ENCODE results near the gene TBC1D2. TPM values are rescaled to one million over a fixed set of nuclear protein-coding genes. Genes with fewer than 3 reads are reported as not detected.

The TBC1D2 gene
- total and polyA plus RNA-seq, 2 of the 4 experiments (the other 2 are of a cell fraction), result 36.9 to 62.7 TPM

- intact Hi-C loops (cut with micrococcal nuclease) (loop anchor here (2.0 to 10.0 kb wide), 2 partner anchors 143 to 547 kb away; partner anchors contain the start of gene TRIM14), in situ Hi-C loops (cut with MboI; ENCODE audit: low sequenced_read_pairs) (loop anchor here (5.0 kb wide), 3 partner anchors 55 to 340 kb away; partner anchors contain the start of gene TRMO), dilution Hi-C loops (cut with HindIII; ENCODE audit: low sequenced_read_pairs, unreplicated experiment) (no loop called here)
- Histone ChIP-seq H2AFZ (replicated peaks; ENCODE audit: low read length, poor library complexity) (no peak overlapping the region), H3K9me1 (ENCODE audit: insufficient read depth, low read length) (no peaks in the 10 kb centered on the region), H3K36me3 (ENCODE audit: control insufficient read depth, insufficient read depth, low read length) (no peaks in the 10 kb centered on the region), H2BK5ac (ENCODE audit: low read depth, low read length, poor library complexity, severe bottlenecking) (peak overlapping the region; percentile 13), H2AK9ac (replicated peaks; ENCODE audit: low read depth, low read length, poor library complexity) (no peak overlapping the region), H4K5ac (ENCODE audit: low read depth, low read length) (peak overlapping the region; percentile 8; the same call in 1 of the 2 replicates), H3K14ac (replicated peaks; ENCODE audit: low read depth, low read length) (0 out of 2 replicates have a peak overlapping the region, but pooled peaks have one; percentile 64), H3K79me1 (ENCODE audit: low read depth in 1 of 2, low read length in 2 of 2) (peaks cover 0 to under 1% of the 10 kb centered on the region in 2 experiments; a peak in 2 of 4 replicates), H3K27ac (ENCODE audit: insufficient read depth, low read length) (no peak overlapping the region), H3K4me1 (ENCODE audit: control insufficient read depth, insufficient read depth, low read length) (peaks cover 2% of the 10 kb centered on the region), H2BK15ac (ENCODE audit: low read depth, low read length) (peak overlapping the region; percentile 75; the same call in 1 of the 3 replicates), H4K91ac (ENCODE audit: insufficient read depth, low read depth, low read length) (0 out of 2 replicates have a peak overlapping the region, but pooled peaks have one; percentile 2), H4K8ac (ENCODE audit: low read depth in 2 of 2, low read length in 2 of 2) (peak overlapping the region in 1 of 2 experiments; percentile 46; a peak in 2 of 4 replicates), H2BK20ac (ENCODE audit: low read depth, low read length) (peak overlapping the region; percentile 42), H3K9me3 (ENCODE audit: control insufficient read depth, insufficient read depth, low read length) (no peaks in the 10 kb centered on the region), H3K18ac (ENCODE audit: low read depth, low read length) (peak overlapping the region; percentile 9; the same call in 1 of the 2 replicates), H3K4me2 (ENCODE audit: low read depth, low read length) (no peak overlapping the region), H2AK5ac (ENCODE audit: low read depth, low read length) (no peak overlapping the region), H4K20me1 (ENCODE audit: insufficient read depth, low read length) (no peaks in the 10 kb centered on the region), H3K4ac (ENCODE audit: low read depth, low read length) (peak overlapping the region; percentile 26; the same call in 1 of the 2 replicates), H3K27me3 (ENCODE audit: control insufficient read depth, insufficient read depth, low read length) (no peaks in the 10 kb centered on the region), H3K56ac (ENCODE audit: extremely low read depth, insufficient read depth, low read length) (no peak overlapping the region), H3K23ac (ENCODE audit: low read depth, low read length) (no peak overlapping the region), H3K9ac (ENCODE audit: low read depth, low read length) (no peak overlapping the region), H2BK120ac (ENCODE audit: low read depth, low read length) (peak overlapping the region; percentile 61; the same call in 1 of the 2 replicates), H3K4me3 (ENCODE audit: insufficient read depth, low read depth, low read length) (no peak overlapping the region)
- 100% methylated on average over 3 of the region's 3 CpGs; no CpG with 5 or more reads in 1 of the 2 experiments for WGBS, 2 experiments (ENCODE audit: extremely low coverage in 2 of 2, insufficient read length in 1 of 2)
- TF ChIP-seq BHLHE40 (IDR thresholded peaks at IDR 0.05; ENCODE audit: low read depth, low read length) (no peak), SMC3 (IDR thresholded peaks at IDR 0.05; ENCODE audit: low read depth, low read length) (no peak), CHD1 (IDR thresholded peaks at IDR 0.05; ENCODE audit: low read depth, low read length) (no peak), CTCF (conservative IDR thresholded peaks at IDR 0.05; ENCODE audit: low read depth, low read length) (no peak)
- no peak for DNase-seq
- POLR2A ChIA-PET (ENCODE audit: unreplicated experiment), result no interaction called here
- no TSS peak for BruUV-seq (replicated peaks)
- CTCF ChIA-PET, result interaction anchor here (0.6 kb wide), 1 partner anchor 57 kb away, joined by 3 read pairs; no protein-coding TSS in a partner anchor
- ATAC-seq (ENCODE audit: low read depth), result peak; percentile 41; the same call in 1 of the 2 replicates
Observed at GRCh38 chr9:98262056-98262455, 6.6 kb upstream of the TBC1D2 start.

Measured in IMR-90 (cell line).